Measurements from ENCODE around the gene PAAF1. TPM values are rescaled to one million over a fixed set of nuclear protein-coding genes. Genes with fewer than 3 reads are reported as not detected.

PAAF1 gene
- total RNA-seq, 4 donors from 2014 or later = 2.2 to 11.8 (median 4.4) TPM

DNA sequence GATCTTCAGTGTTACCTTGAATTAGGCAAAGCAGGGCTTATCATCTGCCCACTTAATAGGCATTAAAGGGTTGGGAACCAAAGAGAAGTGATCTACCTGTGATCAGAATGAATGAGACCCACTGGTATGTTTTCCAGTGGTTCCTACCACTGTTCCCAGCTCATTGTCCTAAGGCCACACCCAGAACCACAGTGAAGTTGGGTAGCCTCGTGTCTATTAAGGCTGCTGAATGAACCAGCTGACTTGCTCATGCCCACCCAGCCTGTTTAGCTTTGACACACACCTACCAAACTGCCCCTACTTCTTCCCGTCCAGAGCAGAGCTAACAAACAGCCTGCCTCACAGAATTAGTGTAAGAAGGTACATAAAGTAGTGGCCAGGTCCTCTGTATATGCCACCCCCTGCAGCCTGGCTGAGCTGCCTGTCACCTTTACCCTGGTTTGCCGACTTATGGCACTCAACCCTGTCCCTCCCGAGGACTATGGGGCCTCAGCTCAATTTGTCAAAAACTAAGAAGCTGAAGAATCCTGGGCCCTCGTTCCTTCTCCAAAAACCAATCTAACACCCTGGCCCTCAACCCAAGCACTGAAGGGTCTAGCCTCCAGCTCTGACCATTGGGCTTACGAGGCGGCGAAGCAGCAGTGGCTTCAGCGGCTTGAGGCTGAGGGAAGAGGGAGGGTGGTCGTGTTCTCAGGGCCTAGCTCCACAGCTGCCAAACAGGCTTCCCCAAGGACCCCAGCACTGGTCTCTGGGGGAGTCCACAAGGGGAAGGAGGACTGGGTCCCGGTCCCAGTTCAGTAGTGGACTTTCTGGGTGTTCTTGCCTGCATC lies 96.0 kb downstream of the PAAF1 start:
- H3K27ac ChIP-seq = peak overlapping the region in 1 of 4 donors; percentile 14
- no peak for ATAC-seq

GRCh38 chr11:73974604-73975478 lies 98.0 kb downstream of the PAAF1 start:
- Histone ChIP-seq H3K27ac (no peak overlapping the region), H3K4me3 (no peak overlapping the region), H3K27me3 (no peaks in the 10 kb centered on the region), H3K9me3 (no peaks in the 10 kb centered on the region), H3K36me3 (peaks cover 0 to 56% of the 10 kb centered on the region in 2 donors), H3K4me1 (no peaks in the 10 kb centered on the region)
- TF ChIP-seq CTCF (IDR thresholded peaks at IDR 0.05 in 4 of 5, conservative IDR thresholded peaks at IDR 0.05 in 1 of 5) (no peak), POLR2A (IDR thresholded peaks at IDR 0.05) (no peak)
- intact Hi-C loops (cut with DNase I; ENCODE audit: low total_unique reads) = no loop called here
- in situ Hi-C loops (cut with MboI; ENCODE audit: low sequenced_read_pairs in 4 of 4) = loop anchor here in 1 of 4 donors (5.0 kb wide), 1 partner anchor 112 kb away; no protein-coding TSS in a partner anchor
- DNase-seq (no peak), ATAC-seq (no peak)

More for the DNA sequence above, 96.0 kb downstream of the PAAF1 start:
- no peaks in the 10 kb centered on the region for H3K9me3 ChIP-seq
- H3K4me3 ChIP-seq = no peak overlapping the region
- in situ Hi-C loops (cut with MboI; ENCODE audit: low sequenced_read_pairs in 4 of 4) (loop anchor here in 1 of 4 donors (5.0 kb wide), 1 partner anchor 114 kb away; no protein-coding TSS in a partner anchor), intact Hi-C loops (cut with DNase I; ENCODE audit: low total_unique reads) (no loop called here)
- DNase-seq = no peak
- H3K36me3 ChIP-seq = peaks cover 0 to 37% of the 10 kb centered on the region in 2 donors
- H3K4me1 ChIP-seq = no peaks in the 10 kb centered on the region
- TF ChIP-seq POLR2A (IDR thresholded peaks at IDR 0.05) (no peak), CTCF (IDR thresholded peaks at IDR 0.05 in 4 of 5, conservative IDR thresholded peaks at IDR 0.05 in 1 of 5) (no peak)
- H3K27me3 ChIP-seq = no peaks in the 10 kb centered on the region

GRCh38 chr11:73975479-73975757 lies 98.6 kb downstream of the PAAF1 start:
- H3K9me3 ChIP-seq = no peaks in the 10 kb centered on the region
- no peak overlapping the region for H3K27ac ChIP-seq
- ATAC-seq (no peak), DNase-seq (no peak)
- peaks cover 0 to 5% of the 10 kb centered on the region in 2 donors for H3K4me1 ChIP-seq
- no peaks in the 10 kb centered on the region for H3K27me3 ChIP-seq
- peaks cover 0 to 58% of the 10 kb centered on the region in 2 donors for H3K36me3 ChIP-seq
- in situ Hi-C loops (cut with MboI; ENCODE audit: low sequenced_read_pairs in 4 of 4) (no loop called here), intact Hi-C loops (cut with DNase I; ENCODE audit: low total_unique reads) (no loop called here)
- no peak overlapping the region for H3K4me3 ChIP-seq
- TF ChIP-seq CTCF (IDR thresholded peaks at IDR 0.05 in 4 of 5, conservative IDR thresholded peaks at IDR 0.05 in 1 of 5) (no peak), POLR2A (IDR thresholded peaks at IDR 0.05) (no peak)

DNA sequence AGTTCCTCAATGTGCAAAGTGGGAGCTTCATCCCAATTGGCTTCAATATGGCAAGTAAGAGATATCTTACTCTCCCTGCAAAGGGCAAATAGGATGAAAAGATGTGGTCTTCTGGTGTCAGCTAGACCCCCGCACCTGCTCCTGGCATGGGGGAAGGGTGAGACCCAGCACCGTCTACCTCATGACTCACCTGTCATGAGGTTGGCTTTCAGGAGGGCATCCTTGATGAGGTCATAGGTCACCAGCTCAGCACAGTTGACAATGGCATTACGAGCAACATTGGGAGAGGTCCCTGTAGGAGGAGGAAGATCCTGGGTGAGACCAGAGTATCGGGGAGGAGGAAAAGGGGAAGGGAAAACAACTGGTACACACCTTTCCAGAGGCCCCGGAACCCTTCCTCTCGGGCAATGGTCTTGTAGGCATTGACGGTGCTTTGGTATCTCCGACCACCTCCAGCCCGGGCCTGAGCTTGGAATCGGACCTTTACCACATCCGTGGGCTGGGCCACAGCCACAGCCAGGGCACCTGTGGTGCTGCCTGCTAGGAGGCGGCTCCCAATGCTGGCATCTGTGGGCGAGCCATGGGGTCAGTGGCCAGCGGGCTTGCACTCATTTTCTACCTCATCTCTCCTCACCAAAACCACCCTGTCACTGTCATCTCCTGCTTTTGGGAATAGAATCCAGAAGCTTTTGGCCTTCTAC lies 99.8 kb downstream of the PAAF1 start:
- H3K4me1 ChIP-seq = peaks cover 0 to 16% of the 10 kb centered on the region in 2 donors
- no peak overlapping the region for H3K4me3 ChIP-seq
- ATAC-seq (no peak), DNase-seq (no peak)
- H3K9me3 ChIP-seq = no peaks in the 10 kb centered on the region
- peaks cover 0 to 58% of the 10 kb centered on the region in 2 donors for H3K36me3 ChIP-seq
- intact Hi-C loops (cut with DNase I; ENCODE audit: low total_unique reads) = no loop called here
- no peak overlapping the region for H3K27ac ChIP-seq
- in situ Hi-C loops (cut with MboI; ENCODE audit: low sequenced_read_pairs in 4 of 4) = no loop called here
- no peak for TF ChIP-seq CTCF (IDR thresholded peaks at IDR 0.05 in 4 of 5, conservative IDR thresholded peaks at IDR 0.05 in 1 of 5)
- no peak for TF ChIP-seq POLR2A (IDR thresholded peaks at IDR 0.05)
- H3K27me3 ChIP-seq = no peaks in the 10 kb centered on the region
